ENCODE results near the gene SLC8B1. TPM values are rescaled to one million over a fixed set of nuclear protein-coding genes. Genes with fewer than 3 reads are reported as not detected.
A peak's percentile ranks its signal among the peaks of the same experiment; 100 is the strongest.

SLC8B1 gene
- total and polyA plus RNA-seq, 2 donors = 15.2 to 55.9 TPM

- H3K4me3 ChIP-seq (ENCODE audit: low read length in 2 of 2) = no peak overlapping the region
- 98% methylated on average over 23 of the region's 23 CpGs for WGBS
These were observed 68.6 kb downstream of the SLC8B1 start for GRCh38 chr12:113266106-113266895.

GRCh38 chr12:113263431-113263963 is 71.4 kb downstream of the SLC8B1 start:
- Histone ChIP-seq H3K9me3 (ENCODE audit: control insufficient read depth in 2 of 2, insufficient read depth in 1 of 2, low read length in 1 of 2) (peaks cover 0 to under 1% of the 10 kb centered on the region in 2 donors), H3K4me3 (ENCODE audit: low read length in 2 of 2) (no peak overlapping the region), H3K27me3 (ENCODE audit: control insufficient read depth in 2 of 2, insufficient read depth in 1 of 2, low read length in 1 of 2) (no peaks in the 10 kb centered on the region), H3K36me3 (ENCODE audit: control insufficient read depth in 2 of 2, insufficient read depth in 2 of 2, low read length in 1 of 2) (peaks cover 5 to 13% of the 10 kb centered on the region in 2 donors), H3K4me1 (ENCODE audit: control insufficient read depth in 2 of 2, insufficient read depth in 2 of 2, low read length in 2 of 2) (peaks cover 17 to 50% of the 10 kb centered on the region in 2 donors), H3K27ac (ENCODE audit: low read depth in 1 of 2, low read length in 1 of 2) (no peak overlapping the region)
- WGBS = 98% methylated on average over 9 of the region's 9 CpGs
- DNase-seq (ENCODE audit: low read depth in 6 of 9, low spot score in 9 of 9) = no peak

More at GRCh38 chr12:113266106-113266895, 68.6 kb downstream of the SLC8B1 start:
- Histone ChIP-seq H3K27ac (ENCODE audit: low read depth in 1 of 2, low read length in 1 of 2) (no peak overlapping the region), H3K9me3 (ENCODE audit: control insufficient read depth in 2 of 2, insufficient read depth in 1 of 2, low read length in 1 of 2) (peaks cover 0 to 1% of the 10 kb centered on the region in 2 donors), H3K27me3 (ENCODE audit: control insufficient read depth in 2 of 2, insufficient read depth in 1 of 2, low read length in 1 of 2) (no peaks in the 10 kb centered on the region), H3K4me1 (ENCODE audit: control insufficient read depth in 2 of 2, insufficient read depth in 2 of 2, low read length in 2 of 2) (peaks cover 12 to 34% of the 10 kb centered on the region in 2 donors), H3K36me3 (ENCODE audit: control insufficient read depth in 2 of 2, insufficient read depth in 2 of 2, low read length in 1 of 2) (peaks cover 10 to 13% of the 10 kb centered on the region in 2 donors)
- DNase-seq (ENCODE audit: low read depth in 6 of 9, low spot score in 9 of 9) = no peak

- no peak for DNase-seq (ENCODE audit: low read depth in 6 of 9, low spot score in 9 of 9)
- H3K9me3 ChIP-seq (ENCODE audit: control insufficient read depth in 2 of 2, insufficient read depth in 1 of 2, low read length in 1 of 2) = no peaks in the 10 kb centered on the region
- H3K4me3 ChIP-seq (ENCODE audit: low read length in 2 of 2) = no peak overlapping the region
- H3K4me1 ChIP-seq (ENCODE audit: control insufficient read depth in 2 of 2, insufficient read depth in 2 of 2, low read length in 2 of 2) = peaks cover 17 to 46% of the 10 kb centered on the region in 2 donors
- H3K36me3 ChIP-seq (ENCODE audit: control insufficient read depth in 2 of 2, insufficient read depth in 2 of 2, low read length in 1 of 2) = peaks cover 5 to 10% of the 10 kb centered on the region in 2 donors
- no peaks in the 10 kb centered on the region for H3K27me3 ChIP-seq (ENCODE audit: control insufficient read depth in 2 of 2, insufficient read depth in 1 of 2, low read length in 1 of 2)
- peak overlapping the region; percentile 46 to 77 for H3K27ac ChIP-seq (ENCODE audit: low read depth in 1 of 2, low read length in 1 of 2)
These were observed 72.2 kb downstream of the SLC8B1 start for GRCh38 chr12:113262710-113263109.

GRCh38 chr12:113261847-113262470 is 73.0 kb downstream of the SLC8B1 start:
- DNase-seq (ENCODE audit: low read depth in 6 of 9, low spot score in 9 of 9) = peak in 5 of 9 donors; percentile 38 to 81 (median 51)
- Histone ChIP-seq H3K27ac (ENCODE audit: low read depth in 1 of 2, low read length in 1 of 2) (peak overlapping the region; percentile 74 to 77), H3K9me3 (ENCODE audit: control insufficient read depth in 2 of 2, insufficient read depth in 1 of 2, low read length in 1 of 2) (no peaks in the 10 kb centered on the region), H3K27me3 (ENCODE audit: control insufficient read depth in 2 of 2, insufficient read depth in 1 of 2, low read length in 1 of 2) (no peaks in the 10 kb centered on the region), H3K36me3 (ENCODE audit: control insufficient read depth in 2 of 2, insufficient read depth in 2 of 2, low read length in 1 of 2) (peaks cover 5 to 8% of the 10 kb centered on the region in 2 donors), H3K4me3 (ENCODE audit: low read length in 2 of 2) (no peak overlapping the region), H3K4me1 (ENCODE audit: control insufficient read depth in 2 of 2, insufficient read depth in 2 of 2, low read length in 2 of 2) (peaks cover 17 to 46% of the 10 kb centered on the region in 2 donors)
- WGBS = 51% methylated on average over 6 of the region's 6 CpGs

GRCh38 chr12:113260636-113261300 is 74.1 kb downstream of the SLC8B1 start:
- WGBS = 86% methylated on average over 12 of the region's 12 CpGs
- no peak for DNase-seq (ENCODE audit: low read depth in 6 of 9, low spot score in 9 of 9)
- Histone ChIP-seq H3K27me3 (ENCODE audit: control insufficient read depth in 2 of 2, insufficient read depth in 1 of 2, low read length in 1 of 2) (no peaks in the 10 kb centered on the region), H3K36me3 (ENCODE audit: control insufficient read depth in 2 of 2, insufficient read depth in 2 of 2, low read length in 1 of 2) (peaks cover 0 to 3% of the 10 kb centered on the region in 2 donors), H3K4me3 (ENCODE audit: low read length in 2 of 2) (no peak overlapping the region), H3K4me1 (ENCODE audit: control insufficient read depth in 2 of 2, insufficient read depth in 2 of 2, low read length in 2 of 2) (peaks cover 17 to 46% of the 10 kb centered on the region in 2 donors), H3K27ac (ENCODE audit: low read depth in 1 of 2, low read length in 1 of 2) (peak overlapping the region in 1 of 2 donors; percentile 59), H3K9me3 (ENCODE audit: control insufficient read depth in 2 of 2, insufficient read depth in 1 of 2, low read length in 1 of 2) (no peaks in the 10 kb centered on the region)

GRCh38 chr12:113260127-113260526 is 74.8 kb downstream of the SLC8B1 start:
- DNase-seq (ENCODE audit: low read depth in 6 of 9, low spot score in 9 of 9) = no peak
- peak overlapping the region; percentile 53 to 59 for H3K27ac ChIP-seq (ENCODE audit: low read depth in 1 of 2, low read length in 1 of 2)
- peaks cover 17 to 46% of the 10 kb centered on the region in 2 donors for H3K4me1 ChIP-seq (ENCODE audit: control insufficient read depth in 2 of 2, insufficient read depth in 2 of 2, low read length in 2 of 2)
- peaks cover 0 to 3% of the 10 kb centered on the region in 2 donors for H3K36me3 ChIP-seq (ENCODE audit: control insufficient read depth in 2 of 2, insufficient read depth in 2 of 2, low read length in 1 of 2)
- no peak overlapping the region for H3K4me3 ChIP-seq (ENCODE audit: low read length in 2 of 2)
- no peaks in the 10 kb centered on the region for H3K27me3 ChIP-seq (ENCODE audit: control insufficient read depth in 2 of 2, insufficient read depth in 1 of 2, low read length in 1 of 2)
- no peaks in the 10 kb centered on the region for H3K9me3 ChIP-seq (ENCODE audit: control insufficient read depth in 2 of 2, insufficient read depth in 1 of 2, low read length in 1 of 2)
- WGBS = 90% methylated on average over 5 of the region's 5 CpGs

- H3K27ac ChIP-seq (ENCODE audit: low read depth in 1 of 2, low read length in 1 of 2) = no peak overlapping the region
- H3K4me3 ChIP-seq (ENCODE audit: low read length in 2 of 2) = no peak overlapping the region
- peaks cover 0 to 9% of the 10 kb centered on the region in 2 donors for H3K9me3 ChIP-seq (ENCODE audit: control insufficient read depth in 2 of 2, insufficient read depth in 1 of 2, low read length in 1 of 2)
- DNase-seq (ENCODE audit: low read depth in 6 of 9, low spot score in 9 of 9) = no peak
- peaks cover 15 to 31% of the 10 kb centered on the region in 2 donors for H3K4me1 ChIP-seq (ENCODE audit: control insufficient read depth in 2 of 2, insufficient read depth in 2 of 2, low read length in 2 of 2)
- H3K27me3 ChIP-seq (ENCODE audit: control insufficient read depth in 2 of 2, insufficient read depth in 1 of 2, low read length in 1 of 2) = no peaks in the 10 kb centered on the region
- peaks cover 0 to 2% of the 10 kb centered on the region in 2 donors for H3K36me3 ChIP-seq (ENCODE audit: control insufficient read depth in 2 of 2, insufficient read depth in 2 of 2, low read length in 1 of 2)
These were observed 77.3 kb downstream of the SLC8B1 start for GRCh38 chr12:113257564-113257963.

GRCh38 chr12:113254298-113254697 is 80.6 kb downstream of the SLC8B1 start:
- H3K4me3 ChIP-seq (ENCODE audit: low read length in 2 of 2) = no peak overlapping the region
- H3K9me3 ChIP-seq (ENCODE audit: control insufficient read depth in 2 of 2, insufficient read depth in 1 of 2, low read length in 1 of 2) = peaks cover 0 to 15% of the 10 kb centered on the region in 2 donors
- no peak overlapping the region for H3K27ac ChIP-seq (ENCODE audit: low read depth in 1 of 2, low read length in 1 of 2)
- no peaks in the 10 kb centered on the region for H3K27me3 ChIP-seq (ENCODE audit: control insufficient read depth in 2 of 2, insufficient read depth in 1 of 2, low read length in 1 of 2)
- H3K4me1 ChIP-seq (ENCODE audit: control insufficient read depth in 2 of 2, insufficient read depth in 2 of 2, low read length in 2 of 2) = peaks cover 0 to 9% of the 10 kb centered on the region in 2 donors
- peaks cover 0 to 9% of the 10 kb centered on the region in 2 donors for H3K36me3 ChIP-seq (ENCODE audit: control insufficient read depth in 2 of 2, insufficient read depth in 2 of 2, low read length in 1 of 2)
- WGBS = 97% methylated on average over 4 of the region's 4 CpGs
- no peak for DNase-seq (ENCODE audit: low read depth in 6 of 9, low spot score in 9 of 9)
